ENCODE results near the gene GPR21. TPM values are rescaled to one million over a fixed set of nuclear protein-coding genes. Genes with fewer than 3 reads are reported as not detected.
A peak's percentile ranks its signal among the peaks of the same experiment; 100 is the strongest.

Gene GPR21
- total and polyA plus RNA-seq, 7 donors = 0.05 to 0.64 (median 0.12) TPM; not detected in 4

GRCh38 chr9:123061216-123061615 lies 27.7 kb downstream of the GPR21 start:
- TF ChIP-seq CTCF (IDR thresholded peaks at IDR 0.05) = no peak
- no peaks in the 10 kb centered on the region for H3K9me3 ChIP-seq
- H3K27ac ChIP-seq = no peak overlapping the region
- DNase-seq = no peak
- ATAC-seq = no peak
- peaks cover 20% of the 10 kb centered on the region for H3K4me1 ChIP-seq
- no peak overlapping the region for H3K4me3 ChIP-seq
- 93 to 99% (median 96%) methylated on average over 7 of the region's 7 CpGs for WGBS, 3 donors
- intact Hi-C loops (cut with DNase I) = loop anchor here in 1 of 2 donors (10.0 kb wide), 1 partner anchor 64 kb away; no protein-coding TSS in a partner anchor
- H3K27me3 ChIP-seq (ENCODE audit: insufficient read depth in 3 of 3, low read length in 2 of 3) = no peaks in the 10 kb centered on the region
- H3K36me3 ChIP-seq (ENCODE audit: insufficient read depth in 1 of 2, low read depth in 1 of 2) = peaks cover 3 to 18% of the 10 kb centered on the region in 2 donors

GRCh38 chr9:123062351-123063176 lies 29.1 kb downstream of the GPR21 start:
- peak; percentile 62 to 86 (median 84) for ATAC-seq
- peaks cover 20% of the 10 kb centered on the region for H3K4me1 ChIP-seq
- H3K27me3 ChIP-seq (ENCODE audit: insufficient read depth in 3 of 3, low read length in 2 of 3) = no peaks in the 10 kb centered on the region
- peak overlapping the region; percentile 38 for H3K27ac ChIP-seq
- intact Hi-C loops (cut with DNase I) = loop anchor here in 1 of 2 donors (10.0 kb wide), 1 partner anchor 62 kb away; no protein-coding TSS in a partner anchor
- H3K9me3 ChIP-seq = no peaks in the 10 kb centered on the region
- no peak for TF ChIP-seq CTCF (IDR thresholded peaks at IDR 0.05)
- H3K4me3 ChIP-seq = no peak overlapping the region
- peak in 1 of 2 donors; percentile 44 for DNase-seq
- peaks cover 3 to 31% of the 10 kb centered on the region in 2 donors for H3K36me3 ChIP-seq (ENCODE audit: insufficient read depth in 1 of 2, low read depth in 1 of 2)
- 26 to 46% (median 27%) methylated on average over 7 of the region's 7 CpGs for WGBS, 3 donors

- Histone ChIP-seq H3K27me3 (ENCODE audit: insufficient read depth in 3 of 3, low read length in 2 of 3) (no peaks in the 10 kb centered on the region), H3K36me3 (ENCODE audit: insufficient read depth in 1 of 2, low read depth in 1 of 2) (peaks cover 3 to 37% of the 10 kb centered on the region in 2 donors), H3K4me1 (peaks cover 20% of the 10 kb centered on the region), H3K9me3 (no peaks in the 10 kb centered on the region), H3K27ac (peak overlapping the region; percentile 38), H3K4me3 (no peak overlapping the region)
- 19 to 34% (median 28%) methylated on average over 2 of the region's 2 CpGs for WGBS, 3 donors
- no peak for TF ChIP-seq CTCF (IDR thresholded peaks at IDR 0.05)
- DNase-seq (no peak), ATAC-seq (no peak)
- intact Hi-C loops (cut with DNase I) = loop anchor here in 1 of 2 donors (10.0 kb wide), 1 partner anchor 62 kb away; no protein-coding TSS in a partner anchor
Measured at GRCh38 chr9:123063177-123063598, 29.7 kb downstream of the GPR21 start.

- no peak for TF ChIP-seq CTCF (IDR thresholded peaks at IDR 0.05)
- Histone ChIP-seq H3K27ac (no peak overlapping the region), H3K4me1 (peaks cover 20% of the 10 kb centered on the region), H3K4me3 (no peak overlapping the region), H3K27me3 (ENCODE audit: insufficient read depth in 3 of 3, low read length in 2 of 3) (no peaks in the 10 kb centered on the region), H3K36me3 (ENCODE audit: insufficient read depth in 1 of 2, low read depth in 1 of 2) (peaks cover 3 to 41% of the 10 kb centered on the region in 2 donors), H3K9me3 (no peaks in the 10 kb centered on the region)
- WGBS, 3 donors = 95 to 97% (median 96%) methylated on average over 11 of the region's 11 CpGs
- intact Hi-C loops (cut with DNase I) = loop anchor here in 1 of 2 donors (10.0 kb wide), 1 partner anchor 61 kb away; no protein-coding TSS in a partner anchor
- ATAC-seq (no peak), DNase-seq (no peak)
Measured at GRCh38 chr9:123063896-123064295, 30.4 kb downstream of the GPR21 start.
